Measurements from ENCODE around the gene ZNF451.

DNA sequence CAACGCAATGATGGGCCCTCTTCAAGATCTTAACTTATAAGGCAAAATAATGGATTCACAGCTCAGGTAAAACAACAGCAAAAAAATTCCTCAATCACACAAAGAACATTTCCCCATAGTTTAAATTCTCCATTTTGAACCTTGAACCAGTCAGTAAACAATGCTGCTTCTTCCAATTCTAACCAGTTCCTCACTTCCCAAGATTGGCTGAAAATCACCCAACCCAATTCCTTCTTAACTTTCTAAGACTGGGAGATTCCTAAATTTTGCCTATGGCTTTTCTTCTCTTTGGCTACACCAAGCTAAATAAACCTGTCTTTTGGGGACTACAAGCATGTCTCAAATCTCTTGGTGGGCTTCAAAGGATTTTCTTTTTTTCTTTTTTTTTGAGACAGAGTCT is 3.1 kb upstream of the ZNF451 start:
- TF ChIP-seq POLR2A (IDR thresholded peaks at IDR 0.05): no peak
- TF ChIP-seq, protein P1, sequence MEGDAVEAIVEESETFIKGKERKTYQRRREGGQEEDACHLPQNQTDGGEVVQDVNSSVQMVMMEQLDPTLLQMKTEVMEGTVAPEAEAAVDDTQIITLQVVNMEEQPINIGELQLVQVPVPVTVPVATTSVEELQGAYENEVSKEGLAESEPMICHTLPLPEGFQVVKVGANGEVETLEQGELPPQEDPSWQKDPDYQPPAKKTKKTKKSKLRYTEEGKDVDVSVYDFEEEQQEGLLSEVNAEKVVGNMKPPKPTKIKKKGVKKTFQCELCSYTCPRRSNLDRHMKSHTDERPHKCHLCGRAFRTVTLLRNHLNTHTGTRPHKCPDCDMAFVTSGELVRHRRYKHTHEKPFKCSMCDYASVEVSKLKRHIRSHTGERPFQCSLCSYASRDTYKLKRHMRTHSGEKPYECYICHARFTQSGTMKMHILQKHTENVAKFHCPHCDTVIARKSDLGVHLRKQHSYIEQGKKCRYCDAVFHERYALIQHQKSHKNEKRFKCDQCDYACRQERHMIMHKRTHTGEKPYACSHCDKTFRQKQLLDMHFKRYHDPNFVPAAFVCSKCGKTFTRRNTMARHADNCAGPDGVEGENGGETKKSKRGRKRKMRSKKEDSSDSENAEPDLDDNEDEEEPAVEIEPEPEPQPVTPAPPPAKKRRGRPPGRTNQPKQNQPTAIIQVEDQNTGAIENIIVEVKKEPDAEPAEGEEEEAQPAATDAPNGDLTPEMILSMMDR (IDR thresholded peaks at IDR 0.05): no peak
